Right lobe of liver (tissue), 4 donors: Measurements from ENCODE around the gene IGFBP2.

ENCODE experiments used
- POLR2A ChIP-seq: fragments of 450-650 bp; IDR thresholded peaks from one replicate; pipeline ENCODE4 v1.6.1; 2017; ENCODE audit warnings: antibody characterized with exemption, mild to moderate bottlenecking
- TF ChIP-seq, protein P1 (sequence below), 4 donors: fragments of 200-600 bp in 3 of 4; fragments of 450-650 bp in 1 of 4; IDR thresholded peaks; one replicate each; pipeline versions ENCODE4 v1.5.1 to v1.8.0; 2016 to 2022; ENCODE audit warnings: antibody characterized with exemption in 4 of 4, mild to moderate bottlenecking in 2 of 4
- donor health status: DM: no; HTN: no; CAD: no.
- donor health status: DM: no; HTN: no; CAD: no.
- donor health status: DM: no; HTN: yes; CAD: no.

DNA sequence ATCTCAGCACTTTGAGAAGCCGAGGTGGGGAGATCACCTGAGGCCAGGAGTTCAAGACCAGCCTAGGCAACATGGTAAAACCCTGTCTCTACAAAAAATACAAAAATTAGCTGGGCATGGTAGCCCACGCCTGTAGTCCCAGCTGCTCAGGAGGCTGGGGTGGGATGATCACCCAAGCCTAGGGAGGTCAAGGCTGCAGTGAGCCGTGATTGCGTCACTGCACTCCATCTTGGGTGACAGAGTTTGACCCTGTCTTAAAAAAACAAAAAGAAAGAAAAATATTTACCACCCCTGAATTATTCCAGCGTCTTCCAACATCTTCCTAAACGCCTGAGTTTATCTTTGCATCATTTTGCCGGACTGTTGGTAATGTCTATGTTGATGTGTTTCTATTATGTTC, 68.3 kb downstream of the IGFBP2 start:
- TF ChIP-seq, protein P1, sequence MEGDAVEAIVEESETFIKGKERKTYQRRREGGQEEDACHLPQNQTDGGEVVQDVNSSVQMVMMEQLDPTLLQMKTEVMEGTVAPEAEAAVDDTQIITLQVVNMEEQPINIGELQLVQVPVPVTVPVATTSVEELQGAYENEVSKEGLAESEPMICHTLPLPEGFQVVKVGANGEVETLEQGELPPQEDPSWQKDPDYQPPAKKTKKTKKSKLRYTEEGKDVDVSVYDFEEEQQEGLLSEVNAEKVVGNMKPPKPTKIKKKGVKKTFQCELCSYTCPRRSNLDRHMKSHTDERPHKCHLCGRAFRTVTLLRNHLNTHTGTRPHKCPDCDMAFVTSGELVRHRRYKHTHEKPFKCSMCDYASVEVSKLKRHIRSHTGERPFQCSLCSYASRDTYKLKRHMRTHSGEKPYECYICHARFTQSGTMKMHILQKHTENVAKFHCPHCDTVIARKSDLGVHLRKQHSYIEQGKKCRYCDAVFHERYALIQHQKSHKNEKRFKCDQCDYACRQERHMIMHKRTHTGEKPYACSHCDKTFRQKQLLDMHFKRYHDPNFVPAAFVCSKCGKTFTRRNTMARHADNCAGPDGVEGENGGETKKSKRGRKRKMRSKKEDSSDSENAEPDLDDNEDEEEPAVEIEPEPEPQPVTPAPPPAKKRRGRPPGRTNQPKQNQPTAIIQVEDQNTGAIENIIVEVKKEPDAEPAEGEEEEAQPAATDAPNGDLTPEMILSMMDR (IDR thresholded peaks at IDR 0.05): no peak
- no peak for TF ChIP-seq POLR2A
